GM08714 (cell line): ENCODE measurements around the gene GZF1.

Source experiments
- H3K4me3 ChIP-seq: fragments of 200-500 bp; sonication (Bioruptor generic); 2 replicates; pipeline ENCODE4 v1.5.1; 2014; ENCODE audit warnings: mild to moderate bottlenecking, low read length, inconsistent platforms
- ZNF274 ChIP-seq: IDR thresholded peaks from 2 replicates; pipeline ENCODE4 v1.6.1; 2012; ENCODE audit warnings: mild to moderate bottlenecking, low read depth, low read length

The GZF1 gene

DNA sequence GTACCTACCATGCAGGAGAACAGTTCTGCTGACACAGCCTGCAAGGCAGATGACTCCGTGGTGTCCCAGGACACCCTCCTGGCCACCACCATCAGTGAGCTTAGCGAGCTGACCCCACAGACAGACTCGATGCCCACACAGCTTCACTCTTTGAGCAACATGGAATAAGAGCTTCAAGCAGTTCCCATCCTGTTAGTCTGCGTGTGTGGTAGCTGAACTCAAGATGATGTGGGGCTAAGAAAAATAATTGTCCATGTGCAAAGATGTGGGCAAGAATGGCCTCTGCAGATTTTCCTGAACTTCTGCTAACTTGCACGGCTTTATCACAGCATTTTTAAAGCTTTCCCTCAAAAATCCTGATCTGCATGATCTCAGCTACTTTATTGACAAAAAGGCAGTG, 8.3 kb downstream of the GZF1 start:
- TF ChIP-seq ZNF274, result no peak
- no peak overlapping the region for H3K4me3 ChIP-seq

DNA sequence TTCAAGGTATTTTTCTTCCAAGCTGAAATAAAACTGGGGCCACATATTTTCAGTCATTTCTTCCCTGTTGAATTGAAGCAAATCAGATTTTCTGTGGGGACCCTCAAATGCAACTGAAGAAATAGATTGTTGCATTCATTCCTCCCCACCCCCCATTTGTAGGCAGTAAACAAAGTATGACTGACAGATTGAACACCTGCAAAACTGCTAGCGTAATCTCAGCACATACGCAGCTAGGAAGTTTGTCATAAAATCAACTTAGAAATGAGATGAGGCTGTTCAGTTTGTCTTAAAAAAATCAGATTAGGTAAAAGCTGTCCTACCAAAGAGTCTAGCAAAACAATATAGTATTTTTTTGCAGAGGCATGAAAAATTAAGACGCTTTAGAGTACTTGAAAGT, 8.9 kb downstream of the GZF1 start:
- H3K4me3 ChIP-seq, result no peak overlapping the region
- TF ChIP-seq ZNF274, result no peak

DNA sequence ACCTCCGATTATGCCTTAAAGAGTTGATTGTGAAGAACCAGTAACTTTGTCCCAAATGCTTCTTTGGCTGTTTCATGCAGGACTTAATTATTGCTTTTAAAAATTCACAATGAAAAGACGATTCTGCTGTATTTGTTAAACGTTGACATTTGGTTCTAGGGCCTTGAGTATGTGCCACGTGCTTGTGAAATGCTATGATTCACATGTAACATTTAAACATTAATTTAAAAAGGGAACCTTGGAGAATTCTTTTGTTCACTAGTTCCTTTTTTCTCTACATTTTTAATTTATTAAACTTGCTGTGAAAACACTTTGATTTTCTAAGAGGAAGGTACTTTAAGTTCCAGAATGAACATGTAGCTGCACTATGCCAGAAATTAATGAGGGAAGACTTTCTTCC, 9.5 kb downstream of the GZF1 start:
- no peak overlapping the region for H3K4me3 ChIP-seq
- no peak for TF ChIP-seq ZNF274

DNA sequence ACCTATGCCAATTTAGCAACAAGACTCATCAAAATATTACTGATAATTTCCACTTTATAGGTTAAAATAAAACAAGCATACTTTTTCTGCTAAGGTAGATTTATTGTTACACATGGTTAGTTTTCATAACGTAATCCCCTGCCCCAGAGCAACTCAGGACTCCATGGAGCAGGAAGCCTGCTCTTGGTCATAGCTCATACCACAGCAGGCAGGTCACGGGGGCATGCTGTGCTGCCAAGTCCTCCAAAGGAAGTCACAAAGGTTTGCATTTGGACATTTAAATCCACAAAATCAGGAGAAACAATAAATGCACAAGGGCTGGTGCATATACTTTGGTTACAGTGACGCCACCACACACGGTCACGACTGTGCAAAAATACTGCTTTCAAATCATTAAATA, 12.5 kb downstream of the GZF1 start:
- TF ChIP-seq ZNF274, result no peak
- H3K4me3 ChIP-seq, result no peak overlapping the region

DNA sequence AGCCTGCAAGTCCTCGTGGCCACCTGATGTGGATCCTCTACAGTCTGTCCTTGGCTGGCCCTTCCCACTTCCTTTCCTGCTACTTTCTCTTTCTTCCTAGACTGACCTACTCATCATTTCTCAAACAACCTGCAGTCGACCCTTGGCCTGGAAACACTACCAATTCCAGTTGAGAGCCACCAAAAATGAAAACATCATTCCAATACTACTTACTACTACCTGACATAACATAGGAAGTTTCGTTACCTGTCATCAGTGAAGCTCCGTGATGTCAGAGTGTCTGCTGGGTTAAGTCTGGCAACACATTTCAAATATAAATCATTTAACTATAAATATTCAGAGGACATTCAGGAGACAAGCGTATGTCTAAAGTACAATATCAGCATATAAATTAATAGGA, 13.8 kb downstream of the GZF1 start:
- no peak for TF ChIP-seq ZNF274
- H3K4me3 ChIP-seq, result no peak overlapping the region

DNA sequence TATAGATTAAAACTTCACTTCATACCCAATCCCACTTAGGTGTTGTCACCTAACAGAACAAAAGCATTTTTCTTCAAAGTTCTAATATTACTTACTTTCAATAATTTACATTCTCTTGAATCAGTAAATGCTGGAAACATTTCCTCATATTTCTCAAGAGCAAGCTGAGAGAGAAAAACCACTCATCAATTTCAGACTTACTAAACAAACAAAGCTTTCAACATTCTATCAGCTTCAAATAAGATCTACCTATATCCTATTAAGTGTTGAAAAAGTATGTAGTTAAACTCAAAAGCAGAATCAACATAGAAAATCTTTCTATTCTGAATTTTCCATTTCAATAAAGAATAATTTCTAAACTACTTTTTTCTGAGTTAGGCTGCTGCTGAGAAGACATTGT, 17.8 kb downstream of the GZF1 start:
- TF ChIP-seq ZNF274, result no peak

DNA sequence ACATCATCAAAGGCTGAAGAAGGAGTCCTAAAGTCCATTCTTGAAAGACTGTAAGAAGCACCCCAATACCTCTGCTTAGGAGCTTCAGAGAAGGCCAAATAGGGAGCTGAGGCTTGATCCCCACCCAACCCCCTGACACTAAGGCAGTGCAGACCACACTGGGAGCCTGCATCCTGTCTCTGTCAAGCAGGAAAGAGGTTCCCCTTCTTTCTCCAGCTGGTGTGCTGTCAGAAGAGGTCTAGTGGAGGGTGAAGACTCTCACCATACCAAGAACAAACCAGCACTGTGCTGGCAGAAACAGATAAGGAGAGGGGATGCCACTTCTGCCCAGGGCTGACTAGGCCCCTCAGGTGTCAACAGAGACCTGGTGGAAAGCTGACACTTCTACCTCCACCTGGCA, 19.9 kb downstream of the GZF1 start:
- TF ChIP-seq ZNF274, result no peak
- H3K4me3 ChIP-seq, result no peak overlapping the region

More for the DNA sequence above, 17.8 kb downstream of the GZF1 start:
- H3K4me3 ChIP-seq, result no peak overlapping the region

DNA sequence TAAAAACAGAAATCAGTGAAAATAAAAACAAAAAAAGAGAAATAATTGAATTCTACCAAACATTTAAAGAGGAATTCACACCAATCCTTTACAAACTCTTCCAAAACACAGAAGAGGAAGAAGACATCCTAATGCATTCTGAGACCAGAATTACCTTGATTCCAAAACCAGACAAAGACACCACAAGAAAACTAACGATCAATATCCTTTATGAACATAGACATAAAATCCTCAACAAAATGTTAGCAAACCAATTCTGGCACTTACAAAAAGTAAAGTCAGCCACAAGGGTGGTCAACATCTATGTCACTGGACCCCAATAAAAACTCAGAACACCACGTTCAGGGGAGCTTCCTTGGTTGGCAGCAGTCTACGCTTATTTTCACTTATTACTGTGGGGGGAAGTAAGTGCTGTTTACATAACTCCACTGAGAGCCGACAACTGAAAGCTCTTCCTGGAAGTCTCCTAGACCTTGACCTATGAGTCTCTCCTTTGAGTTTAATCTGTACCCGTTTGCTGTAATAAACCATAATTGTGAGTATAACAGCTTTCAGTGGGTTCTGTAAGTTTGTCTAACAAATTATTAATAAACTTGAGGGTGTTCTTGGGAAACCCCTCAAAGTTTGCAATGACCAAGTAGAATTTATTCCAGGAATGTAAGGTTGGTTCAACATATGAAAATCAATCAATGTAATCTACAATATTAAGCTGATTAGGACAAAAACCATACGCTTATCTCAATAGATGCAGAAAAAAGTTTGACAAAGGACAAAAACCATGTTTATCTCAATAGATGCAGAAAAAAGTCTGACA, 24.5 kb downstream of the GZF1 start:
- no peak for TF ChIP-seq ZNF274
- no peak overlapping the region for H3K4me3 ChIP-seq

DNA sequence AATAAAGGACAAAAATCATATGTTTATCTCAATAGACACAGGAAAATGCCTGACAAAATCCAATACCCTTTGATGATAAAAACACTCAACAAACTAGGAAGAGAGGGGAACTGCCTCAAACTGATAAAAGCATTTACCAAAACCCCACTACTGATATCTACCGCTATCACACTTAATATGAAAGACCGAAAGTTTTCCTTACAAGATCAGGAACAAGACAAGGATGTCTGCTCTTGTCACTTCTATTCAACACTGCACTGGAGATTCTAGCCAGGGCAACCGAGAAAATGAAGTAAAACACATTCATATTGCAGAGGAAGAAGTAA, 25.1 kb downstream of the GZF1 start:
- no peak for TF ChIP-seq ZNF274
- no peak overlapping the region for H3K4me3 ChIP-seq

DNA sequence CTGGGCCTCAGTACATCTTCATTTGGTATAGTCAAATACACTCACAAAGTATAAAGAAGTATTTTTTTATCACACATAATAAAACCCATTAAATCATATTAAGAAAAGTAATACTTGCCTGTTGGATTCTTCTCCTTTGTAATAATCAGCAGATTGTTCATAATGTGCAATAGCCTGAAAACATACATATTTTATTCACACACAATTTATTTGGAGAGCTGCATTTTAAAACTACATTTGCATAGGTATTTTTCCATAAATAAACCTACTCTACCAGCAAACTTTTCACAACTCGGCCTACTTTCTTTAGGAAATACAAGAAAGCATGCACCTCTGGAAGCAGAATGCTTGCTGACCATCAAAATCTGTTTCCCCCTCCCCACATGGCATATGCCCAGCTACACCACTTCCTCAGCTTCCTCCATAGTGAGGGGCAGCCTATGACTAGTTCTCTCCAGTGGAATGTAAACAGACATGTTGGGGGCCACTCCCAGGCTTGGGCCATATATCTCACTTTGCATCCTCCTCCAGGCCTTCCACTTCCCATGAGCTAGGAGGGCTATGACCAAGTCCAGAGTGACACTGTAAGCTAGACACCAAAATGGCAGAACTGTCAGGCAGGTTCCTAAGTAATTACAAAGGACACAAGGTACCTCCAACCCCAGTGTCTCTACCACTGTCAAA, 28.3 kb downstream of the GZF1 start:
- no peak overlapping the region for H3K4me3 ChIP-seq
- TF ChIP-seq ZNF274, result no peak

DNA sequence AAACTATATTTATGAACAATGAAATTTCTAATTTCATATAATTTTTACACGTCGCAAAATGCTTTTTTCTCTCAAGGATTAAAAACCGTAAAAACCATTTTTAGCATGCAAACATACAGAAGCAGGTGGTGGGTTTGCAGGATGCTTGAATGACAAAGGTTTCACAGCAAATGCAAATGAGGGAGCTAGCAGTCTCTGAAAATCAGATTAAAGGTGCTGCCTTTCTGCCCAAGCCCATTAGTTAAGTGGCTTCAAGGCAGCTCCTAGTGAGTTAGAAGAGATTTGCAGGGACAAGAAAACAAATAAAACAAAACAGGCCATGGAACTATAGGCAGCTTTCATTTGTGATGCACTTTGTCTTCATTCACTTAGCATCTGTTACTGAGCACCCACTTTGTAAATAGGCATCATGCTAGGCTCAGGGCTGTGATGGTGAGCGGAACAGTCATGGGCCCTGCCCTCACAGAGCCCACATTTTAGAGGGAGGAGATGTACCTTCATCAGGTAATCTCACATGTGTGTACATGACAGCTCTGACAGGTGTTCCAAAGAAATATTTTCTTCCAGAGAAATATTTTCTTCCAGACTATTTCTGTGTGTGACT, 29.8 kb downstream of the GZF1 start:
- H3K4me3 ChIP-seq, result no peak overlapping the region
- TF ChIP-seq ZNF274, result no peak

DNA sequence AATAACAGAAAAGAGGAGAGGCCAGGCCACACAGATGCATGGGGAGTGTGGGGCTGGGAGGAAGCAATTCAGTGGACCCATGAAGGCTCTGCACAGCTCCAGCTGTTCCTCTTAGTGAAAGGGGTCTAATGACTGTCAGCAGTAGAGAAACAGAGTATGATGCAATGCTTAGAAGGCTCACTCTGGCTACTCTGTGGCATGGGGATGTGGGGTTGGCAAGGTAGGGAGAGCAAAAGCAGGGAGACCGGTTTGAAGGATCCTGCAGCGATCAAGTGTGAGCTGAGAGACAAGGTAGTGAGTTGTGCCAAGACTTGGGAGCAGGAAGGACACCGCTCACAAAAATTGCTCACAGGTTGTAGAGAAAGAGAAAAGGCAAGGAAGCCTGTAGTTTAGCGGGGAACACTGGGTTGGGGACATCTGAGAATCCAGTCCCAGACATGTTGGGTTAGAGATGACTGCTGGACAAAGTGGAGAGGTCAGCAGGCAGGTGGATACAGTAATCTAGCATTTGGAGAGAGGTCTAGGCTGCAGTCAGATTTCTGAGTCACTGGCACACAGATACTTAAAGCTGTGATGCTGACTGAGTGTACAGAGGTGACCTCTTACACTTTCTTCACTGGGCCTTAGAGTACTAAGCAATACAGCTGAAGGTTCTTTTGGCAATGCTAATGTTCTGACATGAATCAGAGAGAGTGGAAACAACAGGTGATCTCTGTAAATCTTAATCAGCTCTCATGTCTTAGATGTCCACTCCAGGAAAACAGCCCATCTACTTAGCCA, 32.2 kb downstream of the GZF1 start:
- TF ChIP-seq ZNF274, result no peak
- H3K4me3 ChIP-seq, result no peak overlapping the region

DNA sequence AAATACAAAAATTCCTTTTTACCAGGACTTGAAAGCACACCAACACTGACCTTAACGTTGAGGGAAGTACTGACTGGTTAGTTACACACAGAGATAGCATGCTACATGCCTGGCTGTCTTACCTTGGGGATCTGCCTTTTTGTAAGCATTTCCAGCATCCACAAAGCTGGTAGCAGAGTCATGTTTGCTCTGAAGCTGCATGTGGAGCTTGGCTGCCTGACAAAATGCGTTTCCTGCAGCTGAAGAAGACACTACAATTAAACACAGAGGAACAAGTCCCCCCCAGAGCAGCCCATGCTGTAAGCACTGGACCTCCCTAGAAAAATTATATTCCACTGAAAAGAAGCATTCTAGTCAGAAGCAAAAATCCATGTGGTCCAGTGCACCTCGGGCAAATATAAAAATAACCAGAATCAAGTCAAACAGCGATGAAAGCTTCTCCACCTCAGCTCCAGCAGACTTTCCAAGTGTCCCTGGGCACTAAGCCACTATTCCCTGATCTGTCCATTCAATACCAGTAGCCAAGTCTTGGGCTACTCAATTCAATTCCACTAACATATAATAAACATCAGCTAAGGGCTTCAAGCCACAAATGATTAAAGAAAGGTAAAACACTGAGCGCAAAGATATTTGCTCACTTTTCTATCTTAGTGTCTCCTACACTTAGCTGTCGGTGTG, 35.1 kb downstream of the GZF1 start:
- TF ChIP-seq ZNF274, result no peak
- no peak overlapping the region for H3K4me3 ChIP-seq

DNA sequence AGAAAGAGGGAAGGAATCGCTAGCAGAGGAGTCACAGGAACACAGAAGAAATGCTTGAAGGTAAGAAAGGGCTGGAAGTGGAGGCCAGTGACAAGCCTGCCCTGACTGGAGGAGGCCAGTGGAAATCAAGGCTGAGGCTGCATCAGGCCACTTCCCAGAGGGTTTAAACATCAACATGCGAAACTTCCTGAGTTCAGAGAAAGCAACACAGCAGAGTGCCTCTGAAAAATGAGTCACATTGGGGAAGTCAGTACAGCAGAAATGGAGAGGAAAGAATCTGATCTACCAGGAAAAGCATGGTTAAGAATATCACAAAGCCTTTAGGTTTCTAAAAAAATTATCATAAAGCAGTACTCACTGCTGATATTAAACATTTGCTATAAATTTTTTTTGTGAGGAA, 36.0 kb downstream of the GZF1 start:
- no peak overlapping the region for H3K4me3 ChIP-seq

More for the DNA sequence above, 36.0 kb downstream of the GZF1 start:
- no peak for TF ChIP-seq ZNF274
